Thoracic aorta (tissue), 2 donors: ENCODE measurements around the gene TNFSF13B. TPM values are rescaled to one million over a fixed set of nuclear protein-coding genes. Genes with fewer than 3 reads are reported as not detected.

Experiments
- ATAC-seq: fragments of 150-250 bp; one replicate; pipeline ENCODE4 v1.8.0; 2017; ENCODE audit warnings: low read depth; ENCODE audit not compliant: insufficient number of reproducible peaks, low FRiP score
- DNase-seq: peaks from one replicate; pipeline ENCODE4 v3.0.0-alpha.2; 2020; ENCODE audit warnings: low spot score
- H3K27ac ChIP-seq, 2 donors: fragments of 200-600 bp; sonication (generic); 1 replicate in 1 of 2; 2 replicates in 1 of 2; pipeline ENCODE4 v1.5.1; 2016; ENCODE audit warnings: mild to moderate bottlenecking in 2 of 2, moderate library complexity in 2 of 2
- H3K27me3 ChIP-seq: fragments of 200-600 bp; sonication (generic); replicated peaks from 2 replicates; pipeline ENCODE4 v1.6.0; 2016; ENCODE audit warnings: mild to moderate bottlenecking; ENCODE audit not compliant: insufficient read depth
- H3K36me3 ChIP-seq: fragments of 200-600 bp; sonication (generic); one replicate; pipeline ENCODE4 v1.5.1; 2016
- H3K4me1 ChIP-seq, 2 donors: fragments of 200-600 bp; sonication (generic); 1 replicate in 1 of 2; 2 replicates in 1 of 2; pipeline versions ENCODE4 v1.5.1 to v1.6.0; 2016; ENCODE audit warnings: low read depth in 2 of 2, mild to moderate bottlenecking in 1 of 2; ENCODE audit not compliant: control insufficient read depth in 1 of 2
- H3K4me3 ChIP-seq: fragments of 200-600 bp; sonication (generic); 2 replicates; pipeline ENCODE4 v1.5.1; 2016; ENCODE audit warnings: mild to moderate bottlenecking
- H3K9me3 ChIP-seq: fragments of 200-600 bp; sonication (generic); 2 replicates; pipeline ENCODE4 v1.5.1; 2016
- total RNA-seq, 2 donors: library from RNA; depleted of rRNA; stranded (reverse); fragments of >200 nt; gene quantifications; one replicate each; pipeline versions ENCODE4 v1.1.0 to v1.2.3, GENCODE V29; 2016
- TF ChIP-seq, protein P1 (sequence below): fragments of 200-600 bp; sonication (generic); IDR thresholded peaks from one replicate; pipeline ENCODE4 v1.5.1; 2019; ENCODE audit warnings: antibody characterized with exemption

TNFSF13B gene
- total RNA-seq, 2 donors from 2014 or later = 7.5 to 11.2 TPM

- ATAC-seq = no peak
- Histone ChIP-seq H3K27ac (no peak overlapping the region), H3K36me3 (no peaks in the 10 kb centered on the region), H3K4me1 (no peaks in the 10 kb centered on the region), H3K27me3 (no peaks in the 10 kb centered on the region), H3K4me3 (no peak overlapping the region), H3K9me3 (no peaks in the 10 kb centered on the region)
- no peak for DNase-seq
- TF ChIP-seq, protein P1, sequence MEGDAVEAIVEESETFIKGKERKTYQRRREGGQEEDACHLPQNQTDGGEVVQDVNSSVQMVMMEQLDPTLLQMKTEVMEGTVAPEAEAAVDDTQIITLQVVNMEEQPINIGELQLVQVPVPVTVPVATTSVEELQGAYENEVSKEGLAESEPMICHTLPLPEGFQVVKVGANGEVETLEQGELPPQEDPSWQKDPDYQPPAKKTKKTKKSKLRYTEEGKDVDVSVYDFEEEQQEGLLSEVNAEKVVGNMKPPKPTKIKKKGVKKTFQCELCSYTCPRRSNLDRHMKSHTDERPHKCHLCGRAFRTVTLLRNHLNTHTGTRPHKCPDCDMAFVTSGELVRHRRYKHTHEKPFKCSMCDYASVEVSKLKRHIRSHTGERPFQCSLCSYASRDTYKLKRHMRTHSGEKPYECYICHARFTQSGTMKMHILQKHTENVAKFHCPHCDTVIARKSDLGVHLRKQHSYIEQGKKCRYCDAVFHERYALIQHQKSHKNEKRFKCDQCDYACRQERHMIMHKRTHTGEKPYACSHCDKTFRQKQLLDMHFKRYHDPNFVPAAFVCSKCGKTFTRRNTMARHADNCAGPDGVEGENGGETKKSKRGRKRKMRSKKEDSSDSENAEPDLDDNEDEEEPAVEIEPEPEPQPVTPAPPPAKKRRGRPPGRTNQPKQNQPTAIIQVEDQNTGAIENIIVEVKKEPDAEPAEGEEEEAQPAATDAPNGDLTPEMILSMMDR = no peak
Observed at GRCh38 chr13:108281901-108282300, 12.4 kb downstream of the TNFSF13B start.

GRCh38 chr13:108283110-108283509 lies 13.6 kb downstream of the TNFSF13B start:
- Histone ChIP-seq H3K9me3 (no peaks in the 10 kb centered on the region), H3K36me3 (no peaks in the 10 kb centered on the region), H3K4me3 (no peak overlapping the region), H3K27me3 (no peaks in the 10 kb centered on the region), H3K27ac (no peak overlapping the region), H3K4me1 (no peaks in the 10 kb centered on the region)
- no peak for ATAC-seq
- DNase-seq = no peak
- TF ChIP-seq, protein P1 = no peak

DNA sequence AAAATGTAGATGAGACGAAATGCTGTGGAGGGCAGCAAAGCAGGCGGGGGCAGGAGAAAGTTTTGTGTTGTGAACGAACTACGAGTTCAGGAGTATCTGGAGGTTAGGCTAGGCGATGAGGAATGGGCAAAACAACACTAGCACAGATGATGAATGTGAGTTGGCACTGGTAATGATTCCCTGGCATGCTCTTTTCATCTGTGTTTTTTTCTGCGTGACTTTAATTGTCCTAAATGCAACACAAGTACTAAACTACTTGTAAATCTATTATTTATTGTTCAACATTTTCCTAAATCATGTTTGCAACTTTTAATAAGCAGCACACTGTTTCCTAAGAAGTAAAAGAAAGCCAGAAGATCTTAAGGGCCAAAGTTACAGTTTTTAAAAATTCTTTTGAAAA lies 19.2 kb downstream of the TNFSF13B start:
- Histone ChIP-seq H3K4me1 (no peaks in the 10 kb centered on the region), H3K36me3 (no peaks in the 10 kb centered on the region), H3K27ac (no peak overlapping the region), H3K9me3 (no peaks in the 10 kb centered on the region), H3K4me3 (no peak overlapping the region), H3K27me3 (no peaks in the 10 kb centered on the region)
- ATAC-seq = no peak
- no peak for DNase-seq
- TF ChIP-seq, protein P1 = no peak

DNA sequence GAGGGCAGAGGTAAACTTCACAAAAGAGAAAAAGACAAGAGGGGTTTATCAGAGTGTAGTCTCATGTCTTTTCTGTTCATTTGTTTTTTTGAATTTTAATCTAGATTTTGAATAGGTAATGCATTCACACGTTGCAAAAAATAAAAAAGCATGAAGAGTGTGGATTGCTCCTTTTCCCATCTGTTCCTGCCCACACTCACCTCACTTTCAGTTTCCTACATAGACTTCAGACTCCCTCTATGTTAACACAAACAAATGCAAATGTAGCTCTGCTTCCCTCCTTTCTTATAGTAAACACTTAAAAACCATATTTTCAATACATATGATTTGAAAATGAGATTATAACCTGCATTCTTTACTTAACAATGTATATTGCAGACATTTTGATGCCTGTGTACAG lies 20.3 kb downstream of the TNFSF13B start:
- ATAC-seq (no peak), DNase-seq (no peak)
- Histone ChIP-seq H3K27me3 (no peaks in the 10 kb centered on the region), H3K36me3 (no peaks in the 10 kb centered on the region), H3K4me1 (no peaks in the 10 kb centered on the region), H3K4me3 (no peak overlapping the region), H3K9me3 (no peaks in the 10 kb centered on the region), H3K27ac (no peak overlapping the region)
- TF ChIP-seq, protein P1 = no peak

DNA sequence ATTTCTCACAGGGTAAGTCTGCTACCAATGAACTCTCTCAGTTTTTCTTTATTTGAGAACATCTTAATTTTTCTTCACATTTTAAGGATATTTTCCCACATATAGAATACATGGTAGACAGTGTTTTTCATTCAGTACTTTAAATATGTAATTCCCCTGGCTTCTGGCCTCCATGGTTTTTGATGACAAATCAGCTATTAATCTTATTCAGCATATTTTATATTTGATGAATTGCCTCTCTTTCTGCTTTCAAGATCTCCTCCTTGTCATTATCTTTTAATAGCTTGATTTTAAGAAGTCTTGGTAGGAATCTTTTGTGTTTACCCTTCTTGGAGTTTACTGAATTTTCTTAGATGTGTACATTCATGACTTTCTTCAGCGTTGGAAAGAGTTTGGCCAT lies 27.6 kb downstream of the TNFSF13B start:
- TF ChIP-seq, protein P1 = no peak
- H3K27ac ChIP-seq = no peak overlapping the region
- no peaks in the 10 kb centered on the region for H3K36me3 ChIP-seq

More for the DNA sequence above, 27.6 kb downstream of the TNFSF13B start:
- H3K27me3 ChIP-seq = no peaks in the 10 kb centered on the region
- no peak overlapping the region for H3K4me3 ChIP-seq
- DNase-seq (no peak), ATAC-seq (no peak)
- no peaks in the 10 kb centered on the region for H3K4me1 ChIP-seq
- H3K9me3 ChIP-seq = no peaks in the 10 kb centered on the region
